ENCODE data around the gene SLC7A1.

DNA sequence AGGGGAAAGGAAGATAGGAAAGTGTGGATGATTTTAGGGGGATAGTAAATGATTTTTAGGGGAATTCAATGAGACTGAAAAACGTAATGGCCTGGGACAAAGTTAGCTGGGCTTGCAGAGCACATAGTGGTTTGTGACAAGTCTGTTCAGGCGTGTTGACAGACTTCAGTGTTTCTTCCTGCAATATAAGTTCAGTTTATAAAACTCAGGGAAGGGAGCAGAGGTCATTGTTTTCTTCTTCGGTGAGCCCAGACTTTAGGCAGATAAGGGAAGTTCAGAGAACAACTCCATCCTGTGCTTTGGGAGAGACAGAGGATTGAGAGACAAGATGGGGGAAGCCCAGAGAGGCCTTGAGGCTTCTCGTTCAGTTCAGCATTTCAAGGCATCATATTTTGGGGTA is 45.2 kb upstream of the SLC7A1 start:
- TF ChIP-seq MAX (IDR thresholded peaks at IDR 0.05), result no peak
- no peak for TF ChIP-seq MYC (IDR thresholded peaks at IDR 0.05; ENCODE audit: borderline replicate concordance, low read length)
- no peak for TF ChIP-seq SREBF2 (IDR thresholded peaks at IDR 0.05)
- TF ChIP-seq, protein P1, sequence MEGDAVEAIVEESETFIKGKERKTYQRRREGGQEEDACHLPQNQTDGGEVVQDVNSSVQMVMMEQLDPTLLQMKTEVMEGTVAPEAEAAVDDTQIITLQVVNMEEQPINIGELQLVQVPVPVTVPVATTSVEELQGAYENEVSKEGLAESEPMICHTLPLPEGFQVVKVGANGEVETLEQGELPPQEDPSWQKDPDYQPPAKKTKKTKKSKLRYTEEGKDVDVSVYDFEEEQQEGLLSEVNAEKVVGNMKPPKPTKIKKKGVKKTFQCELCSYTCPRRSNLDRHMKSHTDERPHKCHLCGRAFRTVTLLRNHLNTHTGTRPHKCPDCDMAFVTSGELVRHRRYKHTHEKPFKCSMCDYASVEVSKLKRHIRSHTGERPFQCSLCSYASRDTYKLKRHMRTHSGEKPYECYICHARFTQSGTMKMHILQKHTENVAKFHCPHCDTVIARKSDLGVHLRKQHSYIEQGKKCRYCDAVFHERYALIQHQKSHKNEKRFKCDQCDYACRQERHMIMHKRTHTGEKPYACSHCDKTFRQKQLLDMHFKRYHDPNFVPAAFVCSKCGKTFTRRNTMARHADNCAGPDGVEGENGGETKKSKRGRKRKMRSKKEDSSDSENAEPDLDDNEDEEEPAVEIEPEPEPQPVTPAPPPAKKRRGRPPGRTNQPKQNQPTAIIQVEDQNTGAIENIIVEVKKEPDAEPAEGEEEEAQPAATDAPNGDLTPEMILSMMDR (IDR thresholded peaks at IDR 0.05), result no peak
- no peak for TF ChIP-seq HMGXB4 (CRISPR knock-in tag; IDR thresholded peaks at IDR 0.05; ENCODE audit: borderline replicate concordance)
- TF ChIP-seq POLR2A (IDR thresholded peaks at IDR 0.05; ENCODE audit: low read length), result no peak
- TF ChIP-seq RAD21 (conservative IDR thresholded peaks at IDR 0.05 in 1 of 2, IDR thresholded peaks at IDR 0.05 in 1 of 2), result no peak
- no peak for TF ChIP-seq EP300 (IDR thresholded peaks at IDR 0.05)
- no peak for TF ChIP-seq ELK1 (IDR thresholded peaks at IDR 0.05; ENCODE audit: low read depth, low read length)
- no peak for TF ChIP-seq RFX5 (IDR thresholded peaks at IDR 0.05)
- no peak for TF ChIP-seq RNF2 (IDR thresholded peaks at IDR 0.05; ENCODE audit: borderline replicate concordance, low read depth)
- TF ChIP-seq NR3C1 (IDR thresholded peaks at IDR 0.05), result no peak

Data from A549 (cell line).